PFSK-1 (cell line): Measurements from ENCODE around the gene ADM5.

Experiments used
- FOXP2 ChIP-seq: optimal IDR thresholded peaks from 2 replicates; pipeline ENCODE3; 2011; ENCODE audit warnings: borderline replicate concordance, control low read depth, inconsistent platforms; ENCODE audit not compliant: insufficient read depth; ENCODE audit errors: extremely low read length, extremely low read depth
- POLR2AphosphoS5 ChIP-seq: IDR thresholded peaks from 2 replicates; pipeline ENCODE4 v1.6.1; 2012; ENCODE audit warnings: low read depth, mild to moderate bottlenecking, control low read depth, low read length, moderate library complexity
- REST ChIP-seq, 2 experiments: IDR thresholded peaks; 2 replicates each; pipeline versions ENCODE4 v1.6.1 to v1.8.0; 2011 to 2012; ENCODE audit warnings: low read depth in 2 of 2, low read length in 2 of 2, control low read depth in 1 of 2, inconsistent platforms in 1 of 2, mild to moderate bottlenecking in 1 of 2, moderate library complexity in 1 of 2; ENCODE audit not compliant: insufficient read depth in 1 of 2
- SIN3A ChIP-seq: IDR thresholded peaks from 2 replicates; pipeline ENCODE4 v1.6.1; 2012; ENCODE audit warnings: mild to moderate bottlenecking, low read length, moderate library complexity, borderline replicate concordance; ENCODE audit not compliant: insufficient read depth
- TAF1 ChIP-seq: IDR thresholded peaks from 2 replicates; pipeline ENCODE4 v1.6.1; 2012; ENCODE audit warnings: low read length, control low read depth, borderline replicate concordance; ENCODE audit not compliant: insufficient read depth

Gene ADM5

GRCh38 chr19:49696865-49697264, 7.5 kb downstream of the ADM5 start:
- TF ChIP-seq TAF1 (no peak), FOXP2 (no peak), POLR2AphosphoS5 (no peak), REST (IDR thresholded peaks at IDR 0.05; ENCODE audit: insufficient read depth in 1 of 2, low read depth in 2 of 2, low read length in 2 of 2) (no peak), SIN3A (no peak)

- TF ChIP-seq SIN3A (no peak), POLR2AphosphoS5 (no peak), TAF1 (no peak), FOXP2 (no peak), REST (IDR thresholded peaks at IDR 0.05; ENCODE audit: insufficient read depth in 1 of 2, low read depth in 2 of 2, low read length in 2 of 2) (no peak)
Observed at GRCh38 chr19:49699364-49699763, 10.0 kb downstream of the ADM5 start.

- TF ChIP-seq REST (IDR thresholded peaks at IDR 0.05; ENCODE audit: insufficient read depth in 1 of 2, low read depth in 2 of 2, low read length in 2 of 2) = no peak
- no peak for TF ChIP-seq POLR2AphosphoS5
- no peak for TF ChIP-seq FOXP2
- TF ChIP-seq TAF1 = no peak
Observed at GRCh38 chr19:49700563-49700962, 11.2 kb downstream of the ADM5 start.

GRCh38 chr19:49701271-49701786, 11.9 kb downstream of the ADM5 start:
- TF ChIP-seq REST (IDR thresholded peaks at IDR 0.05; ENCODE audit: insufficient read depth in 1 of 2, low read depth in 2 of 2, low read length in 2 of 2) = no peak
- no peak for TF ChIP-seq FOXP2
- no peak for TF ChIP-seq TAF1
- no peak for TF ChIP-seq POLR2AphosphoS5
- TF ChIP-seq SIN3A = no peak
